SK-N-SH (cell line): Measurements from ENCODE around the gene GABRB2. TPM values are rescaled to one million over a fixed set of nuclear protein-coding genes. Genes with fewer than 3 reads are reported as not detected.

Source experiments
- CTCF ChIA-PET: fragments of 300-600, 350-600 bp; formaldehyde crosslinking; extraction: SDS; loops from one replicate; lab custom pipeline; 2021; lab: Yijun Ruan, JAX
- POLR2A ChIA-PET: fragments of 350-600 bp; sonication (Branson Sonifier 250); formaldehyde crosslinking; extraction: SDS; loops from one replicate; lab custom pipeline; 2020; ENCODE audit warnings: antibody characterized with exemption, inconsistent platforms; lab: Yijun Ruan, JAX
- DNase-seq: peaks from one replicate; pipeline ENCODE4 v3.0.0; 2012
- H2AFZ ChIP-seq: fragments of 200-600 bp; sonication (generic); 2 replicates; pipeline ENCODE4 v1.8.1; 2016; ENCODE audit warnings: antibody characterized with exemption, mild to moderate bottlenecking, low read depth
- H3F3A ChIP-seq: fragments of 200-600 bp; sonication (generic); replicated peaks from 2 replicates; pipeline ENCODE3; 2016; ENCODE audit warnings: antibody characterized with exemption, mild to moderate bottlenecking; ENCODE audit not compliant: insufficient read depth
- H3K27ac ChIP-seq, 2 experiments: fragments of 200-500 bp in 1 of 2; fragments of 200-600 bp in 1 of 2; sonication (Bioruptor generic) in 1 of 2; sonication (generic), shearing (Covaris generic) in 1 of 2; 2 replicates each; pipeline versions ENCODE4 v1.5.1 to v1.6.1; 2014 to 2016; ENCODE audit warnings: low read depth in 2 of 2, inconsistent platforms in 1 of 2, low read length in 1 of 2, mild to moderate bottlenecking in 1 of 2, mixed read lengths in 1 of 2
- H3K27me3 ChIP-seq: fragments of 200-600 bp; sonication (generic), shearing (Covaris generic); 2 replicates; pipeline ENCODE4 v1.6.1; 2016; ENCODE audit warnings: mixed run types; ENCODE audit not compliant: insufficient read depth
- H3K36me3 ChIP-seq, 2 experiments: fragments of 200-500 bp in 1 of 2; fragments of 200-600 bp in 1 of 2; sonication (Bioruptor generic) in 1 of 2; sonication (generic) in 1 of 2; replicated peaks in 1 of 2; 2 replicates each; pipeline versions ENCODE3 to v1.5.1; 2014 to 2016; ENCODE audit warnings: low read length in 1 of 2, mild to moderate bottlenecking in 1 of 2; ENCODE audit not compliant: insufficient read depth in 2 of 2, control insufficient read depth in 1 of 2
- H3K4me1 ChIP-seq, 2 experiments: fragments of 200-500 bp in 1 of 2; fragments of 200-600 bp in 1 of 2; sonication (Bioruptor generic) in 1 of 2; sonication (generic), shearing (Covaris generic) in 1 of 2; 2 replicates each; pipeline versions ENCODE4 v1.5.1 to v1.6.1; 2014 to 2016; ENCODE audit warnings: low read depth in 1 of 2, low read length in 1 of 2, mixed run types in 1 of 2; ENCODE audit not compliant: insufficient read depth in 2 of 2, control insufficient read depth in 1 of 2
- H3K4me2 ChIP-seq: fragments of 200-600 bp; sonication (generic), shearing (Covaris generic); 2 replicates; pipeline ENCODE4 v1.6.1; 2017; ENCODE audit warnings: mixed run types
- H3K4me3 ChIP-seq, 2 experiments: fragments of 200-500 bp in 1 of 2; fragments of 200-600 bp in 1 of 2; sonication (Bioruptor generic) in 1 of 2; sonication (generic), shearing (Covaris generic) in 1 of 2; 2 replicates each; pipeline versions ENCODE4 v1.5.1 to v1.8.1; 2014 to 2016; ENCODE audit warnings: low read depth in 2 of 2, inconsistent platforms in 1 of 2, low read length in 1 of 2, mild to moderate bottlenecking in 1 of 2, mixed read lengths in 1 of 2, moderate library complexity in 1 of 2
- H3K79me2 ChIP-seq: fragments of 200-600 bp; sonication (generic); 2 replicates; pipeline ENCODE4 v1.8.1; 2017; ENCODE audit warnings: mild to moderate bottlenecking; ENCODE audit not compliant: insufficient read depth
- H3K9ac ChIP-seq: fragments of 200-600 bp; sonication (generic); 2 replicates; pipeline ENCODE4 v1.6.1; 2017; ENCODE audit warnings: mixed run types
- H3K9me2 ChIP-seq: fragments of 200-600 bp; sonication (generic); 2 replicates; pipeline ENCODE4 v1.6.1; 2017; ENCODE audit warnings: mixed run types
- H3K9me3 ChIP-seq: fragments of 200-600 bp; sonication (generic); 2 replicates; pipeline ENCODE4 v1.6.1; 2017; ENCODE audit warnings: mixed run types, mild to moderate bottlenecking, moderate library complexity
- H4K20me1 ChIP-seq: fragments of 200-600 bp; sonication (generic); 2 replicates; pipeline ENCODE4 v1.6.1; 2017; ENCODE audit warnings: mild to moderate bottlenecking, mixed run types; ENCODE audit not compliant: insufficient read depth
- EZH2phosphoT487 ChIP-seq: fragments of 200-600 bp; sonication (generic); IDR thresholded peaks from 2 replicates; pipeline ENCODE4 v1.6.1; 2017; ENCODE audit warnings: low read depth, mixed run types, mild to moderate bottlenecking, antibody characterized with exemption, moderate library complexity, borderline replicate concordance
- FOXM1 ChIP-seq: IDR thresholded peaks from 2 replicates; pipeline ENCODE4 v1.4.0; 2012; ENCODE audit warnings: low read depth, mild to moderate bottlenecking
- GABPA ChIP-seq: IDR thresholded peaks from 2 replicates; pipeline ENCODE4 v1.4.0; 2012; ENCODE audit warnings: low read depth, mild to moderate bottlenecking
- GATA2 ChIP-seq: sonication (generic); formaldehyde crosslinking; IDR thresholded peaks from 2 replicates; pipeline ENCODE4 v1.5.0; 2020; ENCODE audit warnings: mild to moderate bottlenecking, missing genetic modification reagents
- NRF1 ChIP-seq: IDR thresholded peaks from 2 replicates; pipeline ENCODE4 v1.6.1; 2012; ENCODE audit warnings: low read depth, mild to moderate bottlenecking, low read length
- RCOR1 ChIP-seq: fragments of 150-350 bp; IDR thresholded peaks from 2 replicates; pipeline ENCODE4 v1.6.1; 2017; ENCODE audit warnings: antibody characterized with exemption, low read length
- WGBS: methylation state at CpG from one replicate; pipeline ENCODE4 v1.1.6; 2017; ENCODE audit warnings: low lambda C conversion rate; 5-methylcytosine and 5-hydroxymethylcytosine counted together
- polyA plus RNA-seq, 3 experiments: library from polyadenylated mRNA; depleted of rRNA; stranded (reverse); fragments of >200 nt; gene quantifications; 2 replicates each; pipeline ENCODE4 v1.2.3, GENCODE V29; 2012
- TF ChIP-seq, protein P1 (sequence below): fragments of 150-350 bp; IDR thresholded peaks from 2 replicates; pipeline ENCODE4 v1.6.1; 2017; ENCODE audit warnings: antibody characterized with exemption, low read length, low read depth, borderline replicate concordance
- TF ChIP-seq, protein P2 (sequence below): IDR thresholded peaks from 2 replicates; pipeline ENCODE4; 2012
- TF ChIP-seq, protein P3 (sequence below): IDR thresholded peaks from 2 replicates; pipeline ENCODE4 v1.4.0; 2012; ENCODE audit warnings: low read depth, borderline replicate concordance
- TF ChIP-seq, protein P4 (sequence below): IDR thresholded peaks from 2 replicates; pipeline ENCODE4 v1.4.0; 2012; ENCODE audit warnings: low read depth, borderline replicate concordance

Gene GABRB2
- polyA plus RNA-seq, 1 of the 3 experiments (the other 2 are of a cell fraction): not detected

DNA sequence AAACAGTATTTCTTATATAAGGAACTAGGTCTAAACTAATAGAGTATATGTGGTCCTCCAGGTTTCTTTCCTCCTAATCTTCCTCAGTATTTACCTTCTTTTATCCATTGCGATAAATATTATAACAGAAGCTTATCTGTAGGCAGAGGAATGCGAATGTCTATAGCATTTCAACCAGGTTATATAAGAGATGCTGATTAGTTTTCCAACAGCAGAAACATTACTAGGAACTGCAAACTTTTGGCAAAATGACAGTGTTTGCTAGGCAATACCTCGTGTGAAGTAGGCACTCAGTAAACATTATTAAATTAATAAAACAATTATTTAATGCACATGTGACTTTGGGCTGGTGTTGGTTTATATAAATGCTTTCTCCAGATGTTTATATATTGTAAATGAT lies 206.5 kb downstream of the GABRB2 start:
- POLR2A ChIA-PET: no interaction called here
- no peak for TF ChIP-seq RCOR1
- TF ChIP-seq, protein P1, sequence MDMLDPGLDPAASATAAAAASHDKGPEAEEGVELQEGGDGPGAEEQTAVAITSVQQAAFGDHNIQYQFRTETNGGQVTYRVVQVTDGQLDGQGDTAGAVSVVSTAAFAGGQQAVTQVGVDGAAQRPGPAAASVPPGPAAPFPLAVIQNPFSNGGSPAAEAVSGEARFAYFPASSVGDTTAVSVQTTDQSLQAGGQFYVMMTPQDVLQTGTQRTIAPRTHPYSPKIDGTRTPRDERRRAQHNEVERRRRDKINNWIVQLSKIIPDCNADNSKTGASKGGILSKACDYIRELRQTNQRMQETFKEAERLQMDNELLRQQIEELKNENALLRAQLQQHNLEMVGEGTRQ: no peak
- no peak for TF ChIP-seq GATA2
- 2% methylated on average over 3 of the region's 3 CpGs for WGBS

DNA sequence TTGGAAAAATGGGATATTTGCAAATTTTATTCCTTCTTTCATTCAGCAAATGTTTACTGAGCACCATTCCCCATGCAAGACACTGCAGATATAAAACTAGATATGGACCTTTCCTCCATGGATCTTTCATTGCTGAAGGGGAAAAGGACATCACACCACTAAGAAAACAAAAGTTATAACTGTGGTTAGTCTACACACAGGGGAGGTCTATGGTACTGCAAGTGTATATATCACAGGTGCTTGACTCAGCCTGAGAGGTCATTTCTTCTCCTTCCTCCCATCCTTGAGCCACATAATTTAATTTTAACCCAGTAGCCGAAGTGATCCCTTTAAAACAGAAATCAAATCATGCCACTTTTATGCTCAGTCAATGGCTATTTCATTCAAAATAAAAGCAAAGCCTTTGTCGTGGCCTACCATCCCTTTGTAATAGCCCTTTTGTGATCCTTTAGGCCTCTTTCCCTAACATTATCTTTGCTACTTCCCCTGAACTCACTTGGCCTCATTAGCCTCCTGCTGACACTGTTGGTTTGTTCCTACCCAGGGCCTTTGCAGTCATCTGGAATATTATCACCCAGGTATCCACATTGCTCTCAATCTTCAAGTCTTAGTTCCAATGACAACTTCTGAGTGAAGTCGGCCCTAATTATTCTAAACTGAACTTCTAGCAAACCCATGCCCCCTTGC lies 213.2 kb downstream of the GABRB2 start:
- H3K4me1 ChIP-seq: no peaks in the 10 kb centered on the region
- no peaks in the 10 kb centered on the region for H4K20me1 ChIP-seq
- no peaks in the 10 kb centered on the region for H3K79me2 ChIP-seq
- H2AFZ ChIP-seq: no peak overlapping the region
- no peaks in the 10 kb centered on the region for H3K36me3 ChIP-seq
- DNase-seq: no peak
- no peaks in the 10 kb centered on the region for H3K27me3 ChIP-seq
- POLR2A ChIA-PET: no interaction called here
- under 1% methylated on average over 3 of the region's 3 CpGs for WGBS
- H3K9me3 ChIP-seq: no peaks in the 10 kb centered on the region
- H3K4me3 ChIP-seq: no peak overlapping the region
- H3K4me2 ChIP-seq: no peak overlapping the region
- no peak overlapping the region for H3K9ac ChIP-seq
- TF ChIP-seq, protein P2, sequence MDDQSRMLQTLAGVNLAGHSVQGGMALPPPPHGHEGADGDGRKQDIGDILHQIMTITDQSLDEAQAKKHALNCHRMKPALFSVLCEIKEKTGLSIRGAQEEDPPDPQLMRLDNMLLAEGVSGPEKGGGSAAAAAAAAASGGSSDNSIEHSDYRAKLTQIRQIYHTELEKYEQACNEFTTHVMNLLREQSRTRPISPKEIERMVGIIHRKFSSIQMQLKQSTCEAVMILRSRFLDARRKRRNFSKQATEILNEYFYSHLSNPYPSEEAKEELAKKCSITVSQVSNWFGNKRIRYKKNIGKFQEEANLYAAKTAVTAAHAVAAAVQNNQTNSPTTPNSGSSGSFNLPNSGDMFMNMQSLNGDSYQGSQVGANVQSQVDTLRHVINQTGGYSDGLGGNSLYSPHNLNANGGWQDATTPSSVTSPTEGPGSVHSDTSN: no peak
- TF ChIP-seq EZH2phosphoT487 (no peak), NRF1 (no peak), GABPA (no peak), FOXM1 (no peak), GATA2 (no peak)
- TF ChIP-seq, protein P1: no peak
- TF ChIP-seq, protein P3, sequence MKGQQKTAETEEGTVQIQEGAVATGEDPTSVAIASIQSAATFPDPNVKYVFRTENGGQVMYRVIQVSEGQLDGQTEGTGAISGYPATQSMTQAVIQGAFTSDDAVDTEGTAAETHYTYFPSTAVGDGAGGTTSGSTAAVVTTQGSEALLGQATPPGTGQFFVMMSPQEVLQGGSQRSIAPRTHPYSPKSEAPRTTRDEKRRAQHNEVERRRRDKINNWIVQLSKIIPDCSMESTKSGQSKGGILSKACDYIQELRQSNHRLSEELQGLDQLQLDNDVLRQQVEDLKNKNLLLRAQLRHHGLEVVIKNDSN: no peak
- TF ChIP-seq, protein P4, sequence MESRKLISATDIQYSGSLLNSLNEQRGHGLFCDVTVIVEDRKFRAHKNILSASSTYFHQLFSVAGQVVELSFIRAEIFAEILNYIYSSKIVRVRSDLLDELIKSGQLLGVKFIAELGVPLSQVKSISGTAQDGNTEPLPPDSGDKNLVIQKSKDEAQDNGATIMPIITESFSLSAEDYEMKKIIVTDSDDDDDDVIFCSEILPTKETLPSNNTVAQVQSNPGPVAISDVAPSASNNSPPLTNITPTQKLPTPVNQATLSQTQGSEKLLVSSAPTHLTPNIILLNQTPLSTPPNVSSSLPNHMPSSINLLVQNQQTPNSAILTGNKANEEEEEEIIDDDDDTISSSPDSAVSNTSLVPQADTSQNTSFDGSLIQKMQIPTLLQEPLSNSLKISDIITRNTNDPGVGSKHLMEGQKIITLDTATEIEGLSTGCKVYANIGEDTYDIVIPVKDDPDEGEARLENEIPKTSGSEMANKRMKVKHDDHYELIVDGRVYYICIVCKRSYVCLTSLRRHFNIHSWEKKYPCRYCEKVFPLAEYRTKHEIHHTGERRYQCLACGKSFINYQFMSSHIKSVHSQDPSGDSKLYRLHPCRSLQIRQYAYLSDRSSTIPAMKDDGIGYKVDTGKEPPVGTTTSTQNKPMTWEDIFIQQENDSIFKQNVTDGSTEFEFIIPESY: no peak
- CTCF ChIA-PET: no interaction called here
- H3K9me2 ChIP-seq: no peaks in the 10 kb centered on the region
- no peaks in the 10 kb centered on the region for H3F3A ChIP-seq
- no peak overlapping the region for H3K27ac ChIP-seq

More for the DNA sequence above, 206.5 kb downstream of the GABRB2 start:
- no peaks in the 10 kb centered on the region for H3K9me2 ChIP-seq
- H3K36me3 ChIP-seq: no peaks in the 10 kb centered on the region
- H3F3A ChIP-seq: no peaks in the 10 kb centered on the region
- H2AFZ ChIP-seq: no peak overlapping the region
- CTCF ChIA-PET: no interaction called here
- H3K9me3 ChIP-seq: no peaks in the 10 kb centered on the region
- no peak overlapping the region for H3K9ac ChIP-seq
- no peak overlapping the region for H3K4me2 ChIP-seq
- H3K4me1 ChIP-seq: no peaks in the 10 kb centered on the region
- no peaks in the 10 kb centered on the region for H3K79me2 ChIP-seq
- DNase-seq: no peak
- H3K27me3 ChIP-seq: no peaks in the 10 kb centered on the region
- no peak overlapping the region for H3K27ac ChIP-seq
- no peak overlapping the region for H3K4me3 ChIP-seq
- no peaks in the 10 kb centered on the region for H4K20me1 ChIP-seq
